PC-3 (cell line): ENCODE measurements around the gene ASXL2. TPM values are rescaled to one million over a fixed set of nuclear protein-coding genes. Genes with fewer than 3 reads are reported as not detected.

Experiments
- ATAC-seq: fragments of 200-7000 bp; cut with Tn5 transposase; 2 replicates; pipeline ENCODE4 v1.9.1; 2020; ENCODE audit warnings: mild to moderate bottlenecking, moderate library complexity
- BruUV-seq: library from RNA; stranded (reverse); fragments of 400-500 nt; replicated peaks from 2 replicates; lab custom pipeline; 2021; lab: Mats Ljungman, UMichigan
- CTCF ChIA-PET: fragments of 300-600 bp; sonication (Branson Sonifier 250); formaldehyde crosslinking; loops from one replicate; lab custom pipeline; 2022; ENCODE audit warnings: antibody characterized with exemption; lab: Charles Lee
- POLR2A ChIA-PET: fragments of 300-600 bp; sonication (Branson Sonifier 250); formaldehyde crosslinking; loops from one replicate; lab custom pipeline; 2022; ENCODE audit warnings: antibody characterized with exemption; ENCODE audit not compliant: unreplicated experiment; lab: Charles Lee
- DNase-seq: peaks from one replicate; pipeline ENCODE4 v3.0.0-alpha.2; 2015
- H2AFZ ChIP-seq: fragments of 300-600 bp; sonication (generic); 2 replicates; pipeline ENCODE4 v1.6.0; 2016; ENCODE audit warnings: antibody characterized with exemption, low read length
- H3F3A ChIP-seq: fragments of 300-600 bp; sonication (generic); one replicate; pipeline ENCODE4 v1.6.0; 2017; ENCODE audit warnings: antibody characterized with exemption, low read length, control low read depth, mild to moderate bottlenecking; ENCODE audit not compliant: unreplicated experiment
- H3K27ac ChIP-seq: fragments of 300-600 bp; sonication (generic); 2 replicates; pipeline ENCODE4 v1.5.1; 2016; ENCODE audit warnings: mild to moderate bottlenecking, low read length
- H3K27me3 ChIP-seq: fragments of 300-600 bp; sonication (generic); 2 replicates; pipeline ENCODE4 v1.6.1; 2016; ENCODE audit warnings: low read length, mixed read lengths
- H3K36me3 ChIP-seq: fragments of 300-600 bp; sonication (generic); 2 replicates; pipeline ENCODE4 v1.6.1; 2016; ENCODE audit warnings: low read depth, mixed run types, low read length, mixed read lengths
- H3K4me1 ChIP-seq: fragments of 300-600 bp; sonication (generic); 2 replicates; pipeline ENCODE4 v1.5.1; 2016; ENCODE audit warnings: low read length; ENCODE audit not compliant: insufficient read depth
- H3K4me2 ChIP-seq: fragments of 300-600 bp; sonication (generic); 2 replicates; pipeline ENCODE4 v1.6.0; 2016; ENCODE audit warnings: low read length
- H3K4me3 ChIP-seq: fragments of 300-600 bp; sonication (generic); 2 replicates; pipeline ENCODE4 v1.5.1; 2016; ENCODE audit warnings: mild to moderate bottlenecking, low read length, mixed read lengths
- H3K79me2 ChIP-seq: fragments of 300-600 bp; sonication (generic); 2 replicates; pipeline ENCODE4 v1.6.1; 2017; ENCODE audit warnings: low read length, mixed read lengths
- H3K9ac ChIP-seq: fragments of 300-600 bp; sonication (generic); 2 replicates; pipeline ENCODE4 v1.6.0; 2016; ENCODE audit warnings: mild to moderate bottlenecking, low read length
- H3K9me2 ChIP-seq: fragments of 300-600 bp; sonication (generic); replicated peaks from 2 replicates; pipeline ENCODE4 v1.6.1; 2016; ENCODE audit warnings: mixed run types, low read length, mixed read lengths
- H3K9me3 ChIP-seq: fragments of 300-600 bp; sonication (generic); 2 replicates; pipeline ENCODE4 v1.6.1; 2016; ENCODE audit warnings: low read length, mixed read lengths
- H4K20me1 ChIP-seq: fragments of 300-600 bp; sonication (generic); 2 replicates; pipeline ENCODE4 v1.6.1; 2016; ENCODE audit warnings: low read length, mixed read lengths
- CTCF ChIP-seq: fragments of 300-600 bp; sonication (generic); conservative IDR thresholded peaks from 2 replicates; pipeline ENCODE4 v1.5.1; 2017; ENCODE audit warnings: antibody characterized with exemption, low read depth, mild to moderate bottlenecking, low read length
- EZH2 ChIP-seq: fragments of 300-600 bp; sonication (generic); IDR thresholded peaks from one replicate; pipeline ENCODE4 v1.6.1; 2017; ENCODE audit warnings: antibody characterized with exemption, mild to moderate bottlenecking, low read length; ENCODE audit not compliant: unreplicated experiment
- EZH2phosphoT487 ChIP-seq: fragments of 300-600 bp; sonication (generic); IDR thresholded peaks from 2 replicates; pipeline ENCODE4 v1.6.1; 2018; ENCODE audit warnings: mild to moderate bottlenecking, antibody characterized with exemption, low read length, borderline replicate concordance
- intact Hi-C: fragments of 100-400 bp; cut with micrococcal nuclease; formaldehyde crosslinking; loops from 2 replicates; pipeline ENCODE4 v1.9.0; 2023
- total RNA-seq: library from RNA; depleted of rRNA; stranded (reverse); fragments of >200 nt; gene quantifications from 2 replicates; pipeline ENCODE4 v1.2.3, GENCODE V29; 2014

Gene ASXL2
- total RNA-seq, 1 experiment from 2014 or later: 11.5 TPM

- Histone ChIP-seq H3K36me3 (peaks cover 48% of the 10 kb centered on the region), H3F3A (no peaks in the 10 kb centered on the region), H3K4me1 (no peaks in the 10 kb centered on the region), H3K4me3 (no peak overlapping the region), H3K27me3 (no peaks in the 10 kb centered on the region), H2AFZ (no peak overlapping the region), H3K27ac (no peak overlapping the region), H3K9me2 (no peaks in the 10 kb centered on the region), H3K79me2 (no peaks in the 10 kb centered on the region), H4K20me1 (no peaks in the 10 kb centered on the region), H3K4me2 (no peak overlapping the region), H3K9ac (no peak overlapping the region), H3K9me3 (no peaks in the 10 kb centered on the region)
- no peak for DNase-seq
- TSS peak; percentile 62 for BruUV-seq
- intact Hi-C loops: no loop called here
- CTCF ChIA-PET: no interaction called here
- no peak for ATAC-seq
- POLR2A ChIA-PET: no interaction called here
- TF ChIP-seq EZH2 (no peak), EZH2phosphoT487 (no peak), CTCF (no peak)
These were observed 128.6 kb downstream of the ASXL2 start for GRCh38 chr2:25749676-25750075.

- no peaks in the 10 kb centered on the region for H3K9me3 ChIP-seq
- no peak overlapping the region for H3K4me2 ChIP-seq
- no TSS peak for BruUV-seq
- H3K79me2 ChIP-seq: no peaks in the 10 kb centered on the region
- intact Hi-C loops: no loop called here
- TF ChIP-seq EZH2 (no peak), CTCF (no peak), EZH2phosphoT487 (no peak)
- CTCF ChIA-PET: no interaction called here
- no peak overlapping the region for H2AFZ ChIP-seq
- no peak overlapping the region for H3K4me3 ChIP-seq
- no peaks in the 10 kb centered on the region for H3F3A ChIP-seq
- H3K27ac ChIP-seq: no peak overlapping the region
- no peak overlapping the region for H3K9ac ChIP-seq
- H3K4me1 ChIP-seq: no peaks in the 10 kb centered on the region
- H3K9me2 ChIP-seq: no peaks in the 10 kb centered on the region
- no peaks in the 10 kb centered on the region for H4K20me1 ChIP-seq
- DNase-seq (no peak), ATAC-seq (no peak)
- POLR2A ChIA-PET: no interaction called here
- peaks cover 26% of the 10 kb centered on the region for H3K36me3 ChIP-seq
- H3K27me3 ChIP-seq: no peaks in the 10 kb centered on the region
These were observed 134.2 kb downstream of the ASXL2 start for GRCh38 chr2:25744055-25744454.

GRCh38 chr2:25743132-25743830 is 135.0 kb downstream of the ASXL2 start:
- ATAC-seq (no peak), DNase-seq (no peak)
- CTCF ChIA-PET: no interaction called here
- H3K27ac ChIP-seq: no peak overlapping the region
- no peak overlapping the region for H3K4me2 ChIP-seq
- H4K20me1 ChIP-seq: no peaks in the 10 kb centered on the region
- H3K4me3 ChIP-seq: no peak overlapping the region
- H3K79me2 ChIP-seq: no peaks in the 10 kb centered on the region
- no peaks in the 10 kb centered on the region for H3K9me2 ChIP-seq
- peaks cover 20% of the 10 kb centered on the region for H3K36me3 ChIP-seq
- no peaks in the 10 kb centered on the region for H3K9me3 ChIP-seq
- POLR2A ChIA-PET: no interaction called here
- no peak overlapping the region for H2AFZ ChIP-seq
- H3K9ac ChIP-seq: no peak overlapping the region
- H3F3A ChIP-seq: no peaks in the 10 kb centered on the region
- TF ChIP-seq EZH2 (no peak), EZH2phosphoT487 (no peak), CTCF (no peak)
- no peaks in the 10 kb centered on the region for H3K4me1 ChIP-seq
- no TSS peak for BruUV-seq
- H3K27me3 ChIP-seq: no peaks in the 10 kb centered on the region
- intact Hi-C loops: no loop called here
